A549 treated with AZD2906 at 1 μM for 4 hours (cell line): ENCODE results near the gene CDH18. TPM values are rescaled to one million over a fixed set of nuclear protein-coding genes. Genes with fewer than 3 reads are reported as not detected.

Experiments
- total RNA-seq: library from RNA; stranded (reverse); fragments of 200-300 nt; extraction: Qiagen RNA extraction; gene quantifications from 5 replicates; pipeline ENCODE4 v1.2.3, GENCODE V29; 2022

The CDH18 gene, protein sequence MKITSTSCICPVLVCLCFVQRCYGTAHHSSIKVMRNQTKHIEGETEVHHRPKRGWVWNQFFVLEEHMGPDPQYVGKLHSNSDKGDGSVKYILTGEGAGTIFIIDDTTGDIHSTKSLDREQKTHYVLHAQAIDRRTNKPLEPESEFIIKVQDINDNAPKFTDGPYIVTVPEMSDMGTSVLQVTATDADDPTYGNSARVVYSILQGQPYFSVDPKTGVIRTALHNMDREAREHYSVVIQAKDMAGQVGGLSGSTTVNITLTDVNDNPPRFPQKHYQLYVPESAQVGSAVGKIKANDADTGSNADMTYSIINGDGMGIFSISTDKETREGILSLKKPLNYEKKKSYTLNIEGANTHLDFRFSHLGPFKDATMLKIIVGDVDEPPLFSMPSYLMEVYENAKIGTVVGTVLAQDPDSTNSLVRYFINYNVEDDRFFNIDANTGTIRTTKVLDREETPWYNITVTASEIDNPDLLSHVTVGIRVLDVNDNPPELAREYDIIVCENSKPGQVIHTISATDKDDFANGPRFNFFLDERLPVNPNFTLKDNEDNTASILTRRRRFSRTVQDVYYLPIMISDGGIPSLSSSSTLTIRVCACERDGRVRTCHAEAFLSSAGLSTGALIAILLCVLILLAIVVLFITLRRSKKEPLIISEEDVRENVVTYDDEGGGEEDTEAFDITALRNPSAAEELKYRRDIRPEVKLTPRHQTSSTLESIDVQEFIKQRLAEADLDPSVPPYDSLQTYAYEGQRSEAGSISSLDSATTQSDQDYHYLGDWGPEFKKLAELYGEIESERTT
- not detected in 5 replicates for total RNA-seq

DNA sequence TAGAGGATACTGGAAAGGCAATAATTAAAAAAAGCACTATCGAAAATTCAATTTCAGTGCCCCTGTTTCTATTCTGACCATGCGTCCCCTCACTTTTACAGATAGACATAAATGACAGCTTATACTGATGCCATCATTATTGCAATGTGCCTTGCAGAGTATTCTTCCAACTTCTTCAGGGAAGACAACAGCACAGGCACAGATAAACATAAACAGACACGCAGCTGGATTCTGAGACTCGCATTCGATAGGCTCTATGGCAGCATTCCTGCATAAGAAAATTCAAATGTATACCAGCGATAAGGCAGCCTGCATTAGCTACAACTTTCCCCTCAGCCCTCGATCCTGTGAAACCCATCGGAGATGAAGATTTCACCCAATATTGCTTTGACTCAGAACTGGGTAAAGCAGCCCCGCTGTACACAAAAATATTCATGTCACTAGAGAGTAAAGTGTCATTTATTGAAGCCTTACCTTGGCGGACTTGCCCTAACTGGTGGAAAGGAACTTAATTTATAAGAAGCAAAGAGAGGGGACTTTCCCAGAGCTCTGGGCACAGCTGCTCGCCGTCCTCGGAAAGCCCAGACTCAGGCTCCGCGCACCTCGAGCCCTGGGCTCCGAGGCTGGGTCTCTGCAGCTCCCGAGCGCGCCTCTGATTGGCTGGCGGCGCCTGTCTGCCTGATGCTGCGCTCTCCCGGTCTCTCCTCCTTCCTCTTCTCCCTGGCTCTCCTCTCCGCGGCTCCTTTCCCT lies at the start of gene CDH18:
Gene CDH18, minus strand, starts transcription at position 589 of the 750 bp plus-strand sequence. CDS start 149,214 bp downstream, outside the sequence.

